Uterus (tissue), 4 donors: ENCODE measurements around the gene COL4A2. TPM values are rescaled to one million over a fixed set of nuclear protein-coding genes. Genes with fewer than 3 reads are reported as not detected.

Experiments used
- DNase-seq, 2 donors: peaks; one replicate each; pipeline ENCODE4 v3.0.0-alpha.2; 2019 to 2020
- H3K27ac ChIP-seq, 2 donors: fragments of 200-600 bp; sonication (generic); 1 replicate in 1 of 2; 2 replicates in 1 of 2; pipeline ENCODE4 v1.5.1; 2016 to 2018
- H3K27me3 ChIP-seq, 2 donors: fragments of 200-600 bp; sonication (generic); one replicate each; pipeline ENCODE4 v1.5.1; 2018 to 2019; ENCODE audit warnings: control low read depth in 1 of 2
- H3K36me3 ChIP-seq, 2 donors: fragments of 200-600 bp; sonication (generic); one replicate each; pipeline ENCODE4 v1.5.1; 2019; ENCODE audit warnings: control low read depth in 1 of 2
- H3K4me1 ChIP-seq, 2 donors: fragments of 200-600 bp; sonication (generic); one replicate each; pipeline ENCODE4 v1.5.1; 2018 to 2019; ENCODE audit warnings: control low read depth in 1 of 2
- H3K4me3 ChIP-seq, 2 donors: fragments of 200-600 bp; sonication (generic); 1 replicate in 1 of 2; 2 replicates in 1 of 2; pipeline ENCODE4 v1.5.1; 2018 to 2019; ENCODE audit warnings: mild to moderate bottlenecking in 1 of 2
- H3K9me3 ChIP-seq, 2 donors: fragments of 200-600 bp; sonication (generic); one replicate each; pipeline ENCODE4 v1.5.1; 2019; ENCODE audit warnings: control low read depth in 1 of 2
- POLR2A ChIP-seq, 2 donors: fragments of 450-650 bp; IDR thresholded peaks; one replicate each; pipeline ENCODE4 v1.6.1; 2016; ENCODE audit warnings: antibody characterized with exemption in 2 of 2, mild to moderate bottlenecking in 1 of 2, moderate library complexity in 1 of 2
- intact Hi-C: fragments of 100-400 bp; cut with DNase I; formaldehyde crosslinking; loops from one replicate; pipeline ENCODE4 v1.15.1; 2023; ENCODE audit warnings: low total_unique reads
- total RNA-seq, 4 donors: library from RNA; depleted of rRNA in 3 of 4; stranded (reverse); fragments of >200 nt in 3 of 4; gene quantifications; one replicate each; pipeline versions ENCODE4 v1.1.0 to v1.2.4, GENCODE V29; 2014 to 2023
- TF ChIP-seq, protein P1 (sequence below), 4 experiments: fragments of 200-600 bp in 2 of 4; fragments of 450-650 bp in 2 of 4; sonication (generic) in 2 of 4; IDR thresholded peaks; one replicate each; pipeline ENCODE4 v1.5.1; 2016 to 2019; ENCODE audit warnings: antibody characterized with exemption in 4 of 4, mild to moderate bottlenecking in 2 of 4, moderate library complexity in 1 of 4
- donor health status: DM: yes; HTN: yes; CAD: no.

The COL4A2 gene
- total RNA-seq, 4 donors from 2014 or later: 157 to 606 (median 284) TPM

DNA sequence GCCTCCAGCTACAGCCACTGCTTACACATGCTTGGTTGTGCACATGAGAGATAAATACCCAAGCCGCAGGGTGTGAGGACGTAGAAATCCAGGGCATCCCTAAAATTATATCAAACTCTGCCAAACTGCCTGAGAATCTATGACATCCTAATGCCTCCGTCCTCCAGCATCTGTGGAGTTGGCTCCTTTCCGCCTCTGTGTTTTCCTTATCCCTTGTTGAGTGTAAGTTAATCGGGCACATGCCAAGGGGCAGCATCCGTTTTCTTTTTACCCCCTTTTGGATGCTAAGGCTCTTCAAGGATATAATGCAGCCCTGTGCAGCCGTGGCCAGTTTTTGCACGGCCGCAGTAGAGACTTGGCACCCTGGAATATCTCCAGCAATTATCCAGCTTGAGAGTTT lies 66.5 kb downstream of the COL4A2 start:
- intact Hi-C loops: no loop called here
- TF ChIP-seq POLR2A (IDR thresholded peaks at IDR 0.05): no peak
- TF ChIP-seq, protein P1, sequence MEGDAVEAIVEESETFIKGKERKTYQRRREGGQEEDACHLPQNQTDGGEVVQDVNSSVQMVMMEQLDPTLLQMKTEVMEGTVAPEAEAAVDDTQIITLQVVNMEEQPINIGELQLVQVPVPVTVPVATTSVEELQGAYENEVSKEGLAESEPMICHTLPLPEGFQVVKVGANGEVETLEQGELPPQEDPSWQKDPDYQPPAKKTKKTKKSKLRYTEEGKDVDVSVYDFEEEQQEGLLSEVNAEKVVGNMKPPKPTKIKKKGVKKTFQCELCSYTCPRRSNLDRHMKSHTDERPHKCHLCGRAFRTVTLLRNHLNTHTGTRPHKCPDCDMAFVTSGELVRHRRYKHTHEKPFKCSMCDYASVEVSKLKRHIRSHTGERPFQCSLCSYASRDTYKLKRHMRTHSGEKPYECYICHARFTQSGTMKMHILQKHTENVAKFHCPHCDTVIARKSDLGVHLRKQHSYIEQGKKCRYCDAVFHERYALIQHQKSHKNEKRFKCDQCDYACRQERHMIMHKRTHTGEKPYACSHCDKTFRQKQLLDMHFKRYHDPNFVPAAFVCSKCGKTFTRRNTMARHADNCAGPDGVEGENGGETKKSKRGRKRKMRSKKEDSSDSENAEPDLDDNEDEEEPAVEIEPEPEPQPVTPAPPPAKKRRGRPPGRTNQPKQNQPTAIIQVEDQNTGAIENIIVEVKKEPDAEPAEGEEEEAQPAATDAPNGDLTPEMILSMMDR (IDR thresholded peaks at IDR 0.05): no peak
- Histone ChIP-seq H3K27me3 (no peaks in the 10 kb centered on the region), H3K36me3 (no peaks in the 10 kb centered on the region), H3K4me1 (peaks cover 10 to 19% of the 10 kb centered on the region in 2 donors), H3K27ac (peak overlapping the region; percentile 89 to 97), H3K4me3 (no peak overlapping the region), H3K9me3 (no peaks in the 10 kb centered on the region)
- DNase-seq: no peak

DNA sequence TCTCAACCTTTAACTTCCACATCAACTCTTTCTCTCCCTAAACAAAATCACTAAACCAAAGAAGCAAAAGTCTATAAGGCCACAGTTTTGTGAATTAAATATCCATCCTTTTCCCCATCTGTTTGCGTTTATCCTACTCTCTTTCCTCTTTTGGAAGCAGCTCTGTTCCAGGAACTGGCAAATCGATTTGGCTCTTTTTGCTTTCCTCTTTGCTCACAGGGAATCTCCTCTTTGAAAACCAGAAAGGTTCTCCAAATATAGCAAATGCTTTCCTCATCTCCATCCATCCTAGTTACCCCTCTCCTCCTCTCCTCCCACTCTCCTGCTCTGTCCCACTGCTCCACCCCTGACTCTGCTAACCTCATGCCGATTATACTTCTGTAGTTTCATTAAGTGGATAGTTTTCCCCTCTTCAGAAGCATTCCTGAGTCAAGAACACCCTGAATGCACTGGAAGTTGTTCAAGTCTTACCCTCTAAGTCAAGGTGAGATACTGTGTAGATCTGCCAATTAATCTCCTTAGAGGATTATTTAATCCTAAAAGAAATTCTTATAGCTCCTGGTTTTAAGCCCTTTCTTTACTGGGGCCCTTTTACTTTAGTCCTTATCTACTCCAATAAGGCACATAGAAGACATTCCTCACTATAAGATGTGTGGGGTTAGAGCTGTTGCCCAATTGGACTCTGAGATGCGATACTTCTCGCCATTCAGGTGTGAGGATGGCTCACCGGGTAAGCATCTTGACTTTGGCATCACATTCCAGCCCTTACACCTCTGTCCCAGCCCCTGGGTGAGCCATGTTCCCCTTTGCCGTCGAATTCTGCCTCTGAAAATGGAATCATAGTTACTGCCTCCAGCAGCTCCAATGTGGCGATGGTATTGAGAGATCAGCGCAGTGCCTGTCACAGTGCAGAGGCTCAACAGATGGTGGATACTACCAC lies 67.6 kb downstream of the COL4A2 start:
- no peaks in the 10 kb centered on the region for H3K27me3 ChIP-seq
- TF ChIP-seq, protein P1 (IDR thresholded peaks at IDR 0.05): no peak
- TF ChIP-seq POLR2A (IDR thresholded peaks at IDR 0.05): no peak
- peak in 1 of 2 donors; percentile 13 for DNase-seq
- peaks cover 10 to 19% of the 10 kb centered on the region in 2 donors for H3K4me1 ChIP-seq
- no peaks in the 10 kb centered on the region for H3K36me3 ChIP-seq
- peak overlapping the region; percentile 89 to 97 for H3K27ac ChIP-seq
- no peak overlapping the region for H3K4me3 ChIP-seq
- intact Hi-C loops: no loop called here
- H3K9me3 ChIP-seq: no peaks in the 10 kb centered on the region

DNA sequence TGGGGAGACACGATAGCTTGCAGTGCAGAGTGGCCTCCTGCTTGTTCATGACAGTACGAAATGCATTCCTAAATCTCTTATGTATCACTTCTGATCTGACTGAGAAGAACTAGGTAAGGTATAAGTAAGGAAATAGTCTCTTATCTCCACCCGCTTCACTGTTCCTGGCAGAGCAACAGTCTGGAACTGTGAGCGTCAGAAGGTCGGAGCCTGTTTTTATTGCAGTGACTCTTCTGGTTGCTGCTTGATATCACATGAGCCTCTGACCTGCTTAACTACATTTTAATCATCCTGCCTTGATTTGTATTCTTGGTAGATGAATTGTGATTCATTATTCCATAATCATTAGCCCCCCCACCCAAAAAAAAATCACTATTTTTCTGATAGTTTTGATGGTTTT lies 69.0 kb downstream of the COL4A2 start:
- DNase-seq: peak in 1 of 2 donors; percentile 62
- TF ChIP-seq POLR2A (IDR thresholded peaks at IDR 0.05): no peak
- TF ChIP-seq, protein P1 (IDR thresholded peaks at IDR 0.05): no peak
- H3K4me3 ChIP-seq: no peak overlapping the region
- peaks cover 10 to 19% of the 10 kb centered on the region in 2 donors for H3K4me1 ChIP-seq
- H3K27me3 ChIP-seq: no peaks in the 10 kb centered on the region
- H3K36me3 ChIP-seq: no peaks in the 10 kb centered on the region
- H3K27ac ChIP-seq: peak overlapping the region; percentile 89 to 97
- intact Hi-C loops: no loop called here
- H3K9me3 ChIP-seq: no peaks in the 10 kb centered on the region

DNA sequence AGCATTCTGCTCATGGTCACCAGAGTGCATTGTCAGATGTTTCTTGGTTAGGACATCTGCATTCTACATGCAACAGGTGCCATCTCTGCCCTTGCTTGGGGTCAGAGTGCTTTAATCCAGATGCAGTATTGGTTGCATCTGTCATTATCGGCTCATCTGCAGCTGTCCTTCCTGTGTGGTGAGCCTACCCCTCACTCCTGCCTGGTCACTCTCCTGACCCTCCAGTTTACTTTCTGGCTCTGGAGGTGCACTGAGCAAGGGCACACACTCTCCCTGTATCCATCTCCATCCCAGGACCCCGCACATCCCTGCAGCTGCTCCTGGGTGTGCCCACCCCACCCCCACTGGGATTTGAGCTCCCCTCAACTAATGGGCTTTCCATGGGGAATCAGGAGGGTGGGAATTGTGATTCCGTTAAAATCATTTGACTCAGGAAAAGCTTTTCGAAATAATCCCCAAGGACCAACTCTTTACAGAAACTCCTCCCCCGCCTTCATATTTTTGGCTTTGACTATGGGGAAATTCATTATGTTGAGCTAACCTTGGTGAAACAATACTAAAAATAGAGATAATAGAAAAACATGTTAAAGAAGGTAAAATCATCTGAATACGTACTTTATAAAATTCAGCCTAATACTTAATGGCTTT lies 70.2 kb downstream of the COL4A2 start:
- Histone ChIP-seq H3K9me3 (no peaks in the 10 kb centered on the region), H3K27me3 (no peaks in the 10 kb centered on the region), H3K36me3 (no peaks in the 10 kb centered on the region), H3K4me1 (peaks cover 16 to 19% of the 10 kb centered on the region in 2 donors), H3K27ac (peak overlapping the region; percentile 89 to 97), H3K4me3 (no peak overlapping the region)
- TF ChIP-seq, protein P1 (IDR thresholded peaks at IDR 0.05): no peak
- TF ChIP-seq POLR2A (IDR thresholded peaks at IDR 0.05): no peak
- DNase-seq: peak in 1 of 2 donors; percentile 15
- intact Hi-C loops: no loop called here

DNA sequence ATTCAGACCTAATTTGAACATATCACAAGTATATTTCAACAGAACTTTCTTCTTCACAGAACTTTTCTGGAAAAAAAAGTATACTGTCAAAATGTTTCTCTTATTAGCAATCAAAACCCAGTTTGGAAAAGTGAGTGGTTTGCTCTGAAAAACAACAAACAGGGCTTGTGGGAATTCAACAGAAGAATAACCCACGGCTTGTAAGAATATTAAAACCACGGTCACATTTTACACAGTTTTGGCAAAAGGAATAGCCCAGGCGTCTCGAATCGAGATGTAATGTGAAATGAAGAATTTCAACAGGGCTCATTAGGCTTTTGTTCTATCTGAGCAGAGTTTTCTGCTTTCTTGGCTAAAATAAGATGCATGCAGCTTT lies 70.7 kb downstream of the COL4A2 start:
- H3K27me3 ChIP-seq: no peaks in the 10 kb centered on the region
- intact Hi-C loops: no loop called here
- DNase-seq: no peak
- H3K27ac ChIP-seq: peak overlapping the region; percentile 89 to 97
- H3K9me3 ChIP-seq: no peaks in the 10 kb centered on the region
- no peak overlapping the region for H3K4me3 ChIP-seq
- TF ChIP-seq POLR2A (IDR thresholded peaks at IDR 0.05): no peak
- TF ChIP-seq, protein P1 (IDR thresholded peaks at IDR 0.05): no peak
- H3K4me1 ChIP-seq: peaks cover 17 to 19% of the 10 kb centered on the region in 2 donors
- no peaks in the 10 kb centered on the region for H3K36me3 ChIP-seq
